Astrocyte of the spinal cord (primary cell): ENCODE data around the gene HSPA12A.

ENCODE experiments used
- DNase-seq: peaks from one replicate; pipeline ENCODE4 v3.0.0; 2011; ENCODE audit warnings: low read depth, low spot score
- H3K4me3 ChIP-seq: 2 replicates; pipeline ENCODE4 v1.5.1; 2011; ENCODE audit warnings: low read depth, mild to moderate bottlenecking, low read length, moderate library complexity
- CTCF ChIP-seq: IDR thresholded peaks from 2 replicates; pipeline ENCODE4 v1.5.1; 2012; ENCODE audit warnings: low read depth, mild to moderate bottlenecking, low read length, inconsistent platforms
- in situ Hi-C: cut with HindIII; loops from 2 replicates; pipeline ENCODE4 v1.10.0; 2017; ENCODE audit warnings: low sequenced_read_pairs

The HSPA12A gene

GRCh38 chr10:116757246-116757645 lies 14.9 kb upstream of the HSPA12A start:
- TF ChIP-seq CTCF: no peak
- in situ Hi-C loops: no loop called here
- H3K4me3 ChIP-seq: no peak overlapping the region
- no peak for DNase-seq

- no peak overlapping the region for H3K4me3 ChIP-seq
- no peak for DNase-seq
- no peak for TF ChIP-seq CTCF
- in situ Hi-C loops: no loop called here
Measured at GRCh38 chr10:116756277-116756676, 13.9 kb upstream of the HSPA12A start.

- no peak overlapping the region for H3K4me3 ChIP-seq
- DNase-seq: no peak
- in situ Hi-C loops: no loop called here
- no peak for TF ChIP-seq CTCF
Measured at GRCh38 chr10:116753759-116754158, 11.4 kb upstream of the HSPA12A start.

GRCh38 chr10:116752969-116753665 lies 10.8 kb upstream of the HSPA12A start:
- in situ Hi-C loops: no loop called here
- TF ChIP-seq CTCF: no peak
- no peak overlapping the region for H3K4me3 ChIP-seq
- no peak for DNase-seq

- no peak for DNase-seq
- in situ Hi-C loops: no loop called here
- no peak overlapping the region for H3K4me3 ChIP-seq
- no peak for TF ChIP-seq CTCF
Measured at GRCh38 chr10:116752563-116752962, 10.2 kb upstream of the HSPA12A start.

- TF ChIP-seq CTCF: no peak
- no peak for DNase-seq
- in situ Hi-C loops: no loop called here
- no peak overlapping the region for H3K4me3 ChIP-seq
Measured at GRCh38 chr10:116748471-116748870, 6.1 kb upstream of the HSPA12A start.

GRCh38 chr10:116748041-116748440 lies 5.7 kb upstream of the HSPA12A start:
- TF ChIP-seq CTCF: no peak
- DNase-seq: no peak
- H3K4me3 ChIP-seq: no peak overlapping the region
- in situ Hi-C loops: no loop called here
